GM10248 (cell line): ENCODE data around the gene RUVBL2.

Experiments
- CTCF ChIA-PET: fragments of 300-600 bp; sonication (Branson Sonifier 250); formaldehyde crosslinking; extraction: SDS; loops from one replicate; lab custom pipeline; 2021; ENCODE audit warnings: antibody characterized with exemption; lab: Yijun Ruan, JAX
- POLR2A ChIA-PET: fragments of 350-650 bp; sonication (Branson Sonifier 250); formaldehyde crosslinking; extraction: SDS; loops from one replicate; lab custom pipeline; 2020; ENCODE audit warnings: antibody characterized with exemption; lab: Yijun Ruan, JAX
- DNase-seq: peaks from one replicate; pipeline ENCODE4 v3.0.0; 2012; ENCODE audit errors: extremely low spot score
- CTCF ChIP-seq: IDR thresholded peaks from 2 replicates; pipeline ENCODE4 v1.5.1; 2012; ENCODE audit warnings: mild to moderate bottlenecking, low read depth; ENCODE audit errors: extremely low read depth, missing control alignments, control extremely low read depth

Gene RUVBL2

GRCh38 chr19:48950830-48951519 is 42.7 kb upstream of the RUVBL2 start:
- ChIA-PET POLR2A (interaction anchor here (1.2 to 2.8 kb wide), 2 partner anchors 11 to 55 kb away, joined by 4 to 5 read pairs; no protein-coding TSS in a partner anchor), CTCF (interaction anchor here (1.0 kb wide), 1 partner anchor 8 kb away, joined by 3 read pairs; no protein-coding TSS in a partner anchor)
- TF ChIP-seq CTCF = no peak
- DNase-seq = no peak

GRCh38 chr19:48953141-48953540 is 40.5 kb upstream of the RUVBL2 start:
- no peak for DNase-seq
- CTCF ChIA-PET = interaction anchor here (0.7 to 1.7 kb wide), 8 partner anchors 9 to 165 kb away, joined by 3 to 5 read pairs (median 3); partner anchors contain the start of genes GYS1 and RUVBL2
- POLR2A ChIA-PET = interaction anchor here (0.8 to 3.9 kb wide), 4 partner anchors 11 to 81 kb away, joined by 3 to 14 read pairs (median 4); partner anchors contain the start of genes FTL and PPP1R15A
- no peak for TF ChIP-seq CTCF

- ChIA-PET POLR2A (interaction anchor here (0.6 to 3.9 kb wide), 6 partner anchors 10 to 78 kb away, joined by 3 to 14 read pairs (median 4); partner anchors contain the start of gene FTL), CTCF (interaction anchor here (1.0 to 2.1 kb wide), 4 partner anchors 10 to 46 kb away, joined by 3 to 11 read pairs (median 4); no protein-coding TSS in a partner anchor)
- DNase-seq = no peak
- TF ChIP-seq CTCF = no peak
These were observed 39.6 kb upstream of the RUVBL2 start for GRCh38 chr19:48953990-48954594.

- POLR2A ChIA-PET = interaction anchor here (0.6 to 3.9 kb wide), 7 partner anchors 9 to 79 kb away, joined by 3 to 14 read pairs (median 3); partner anchors contain the start of gene FTL
- DNase-seq = peak; percentile 98
- CTCF ChIA-PET = interaction anchor here (1.1 to 2.1 kb wide), 2 partner anchors 16 to 45 kb away, joined by 3 to 11 read pairs; no protein-coding TSS in a partner anchor
- no peak for TF ChIP-seq CTCF
These were observed 38.9 kb upstream of the RUVBL2 start, which contains the start of gene BAX for GRCh38 chr19:48954595-48955307. Gene BAX (plus strand): TSS chr19:48954875. CDS start chr19:48954929, 54 bp downstream.

DNA sequence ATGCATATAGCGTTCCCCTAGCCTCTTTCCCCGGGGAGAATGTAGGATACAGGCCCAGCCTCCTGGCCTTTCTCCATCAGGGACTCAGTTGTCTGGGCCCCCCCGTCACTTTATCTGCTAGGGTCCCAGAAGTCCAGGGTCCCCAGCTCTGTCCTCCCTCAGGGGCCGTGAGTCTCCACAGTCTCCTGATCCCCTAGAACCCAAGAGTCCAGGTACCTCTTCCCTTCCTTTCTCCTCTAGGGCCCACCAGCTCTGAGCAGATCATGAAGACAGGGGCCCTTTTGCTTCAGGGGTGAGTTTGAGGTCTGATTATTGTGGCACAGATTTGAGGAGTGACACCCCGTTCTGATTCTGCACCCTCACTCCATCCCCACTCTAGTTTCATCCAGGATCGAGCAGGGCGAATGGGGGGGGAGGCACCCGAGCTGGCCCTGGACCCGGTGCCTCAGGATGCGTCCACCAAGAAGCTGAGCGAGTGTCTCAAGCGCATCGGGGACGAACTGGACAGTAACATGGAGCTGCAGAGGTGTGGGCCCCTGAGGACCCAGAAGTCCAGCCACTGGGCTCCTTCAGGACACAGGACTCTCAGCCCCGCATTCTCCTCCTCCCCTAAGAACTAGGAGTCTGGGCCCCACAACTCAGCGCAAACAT is 38.3 kb upstream of the RUVBL2 start:
- POLR2A ChIA-PET = interaction anchor here (0.6 to 3.9 kb wide), 4 partner anchors 10 to 867 kb away, joined by 3 to 14 read pairs (median 8); partner anchors contain the start of gene FTL
- TF ChIP-seq CTCF = no peak
- CTCF ChIA-PET = interaction anchor here (2.1 kb wide), 1 partner anchor 16 kb away, joined by 11 read pairs; no protein-coding TSS in a partner anchor
- no peak for DNase-seq
